Activated gamma-delta T cell (primary cell): Measurements from ENCODE around the gene PSG5.
"Not testable (repeated sequence)": the region's sequence is repeated elsewhere in the genome, so short reads cannot be mapped to it uniquely, and the experiment has no call there.

ENCODE experiments used
- DNase-seq: peaks from one replicate; lab custom pipeline; 2025; lab: John Stamatoyannopoulos, UW
- total RNA-seq, 2 donors: gene quantifications; one replicate each; lab custom pipeline; 2026; lab: John Stamatoyannopoulos, UW

Gene PSG5
- total RNA-seq, result 0 to 0.13 reads per million in 2 donors

- DNase-seq, result not testable (repeated sequence)
Observed at GRCh38 chr19:43186311-43186935, at the start of gene PSG5. Gene PSG5 (minus strand): TSS chr19:43186536. CDS start chr19:43186405, 131 bp downstream.

- DNase-seq, result not testable (repeated sequence)
Observed at GRCh38 chr19:43235686-43236085, 49.4 kb upstream of the PSG5 start.

- DNase-seq, result no peak
Observed at GRCh38 chr19:43229315-43229714, 43.0 kb upstream of the PSG5 start.

- DNase-seq, result not testable (repeated sequence)
Observed at GRCh38 chr19:43228730-43229129, 42.4 kb upstream of the PSG5 start.

GRCh38 chr19:43226986-43227385 lies 40.6 kb upstream of the PSG5 start:
- not testable (repeated sequence) for DNase-seq

- no peak for DNase-seq
Observed at GRCh38 chr19:43224855-43225253, 38.5 kb upstream of the PSG5 start.

GRCh38 chr19:43224201-43224854 lies 38.0 kb upstream of the PSG5 start:
- not testable (repeated sequence) for DNase-seq

GRCh38 chr19:43221891-43222290 lies 35.6 kb upstream of the PSG5 start:
- not testable (repeated sequence) for DNase-seq

GRCh38 chr19:43219136-43219535 lies 32.8 kb upstream of the PSG5 start:
- DNase-seq, result not testable (repeated sequence)

GRCh38 chr19:43215881-43216280 lies 29.5 kb upstream of the PSG5 start:
- not testable (repeated sequence) for DNase-seq

- no peak for DNase-seq
Observed at GRCh38 chr19:43207991-43208390, 21.7 kb upstream of the PSG5 start.

GRCh38 chr19:43207174-43207573 lies 20.8 kb upstream of the PSG5 start:
- not testable (repeated sequence) for DNase-seq

GRCh38 chr19:43205471-43206105 lies 19.3 kb upstream of the PSG5 start, which contains the start of gene PSG4:
Gene PSG4 (minus strand): TSS chr19:43205638. CDS start chr19:43205536, 102 bp downstream.
- not testable (repeated sequence) for DNase-seq

- DNase-seq, result not testable (repeated sequence)
Observed at GRCh38 chr19:43203611-43204010, 17.3 kb upstream of the PSG5 start.

- DNase-seq, result not testable (repeated sequence)
Observed at GRCh38 chr19:43201891-43202290, 15.6 kb upstream of the PSG5 start.

GRCh38 chr19:43201337-43201801 lies 15.0 kb upstream of the PSG5 start:
- not testable (repeated sequence) for DNase-seq

- not testable (repeated sequence) for DNase-seq
Observed at GRCh38 chr19:43198686-43199419, 12.5 kb upstream of the PSG5 start.

- DNase-seq, result not testable (repeated sequence)
Observed at GRCh38 chr19:43197666-43198397, 11.5 kb upstream of the PSG5 start.

- not testable (repeated sequence) for DNase-seq
Observed at GRCh38 chr19:43194397-43194796, 8.1 kb upstream of the PSG5 start.

- not testable (repeated sequence) for DNase-seq
Observed at GRCh38 chr19:43192381-43193155, 6.2 kb upstream of the PSG5 start.
